ENCODE results near the gene RD3L.
A peak's percentile ranks its signal among the peaks of the same experiment; 100 is the strongest.
"Not testable (repeated sequence)": the region's sequence is repeated elsewhere in the genome, so short reads cannot be mapped to it uniquely, and the experiment has no call there.

Gene RD3L

DNA sequence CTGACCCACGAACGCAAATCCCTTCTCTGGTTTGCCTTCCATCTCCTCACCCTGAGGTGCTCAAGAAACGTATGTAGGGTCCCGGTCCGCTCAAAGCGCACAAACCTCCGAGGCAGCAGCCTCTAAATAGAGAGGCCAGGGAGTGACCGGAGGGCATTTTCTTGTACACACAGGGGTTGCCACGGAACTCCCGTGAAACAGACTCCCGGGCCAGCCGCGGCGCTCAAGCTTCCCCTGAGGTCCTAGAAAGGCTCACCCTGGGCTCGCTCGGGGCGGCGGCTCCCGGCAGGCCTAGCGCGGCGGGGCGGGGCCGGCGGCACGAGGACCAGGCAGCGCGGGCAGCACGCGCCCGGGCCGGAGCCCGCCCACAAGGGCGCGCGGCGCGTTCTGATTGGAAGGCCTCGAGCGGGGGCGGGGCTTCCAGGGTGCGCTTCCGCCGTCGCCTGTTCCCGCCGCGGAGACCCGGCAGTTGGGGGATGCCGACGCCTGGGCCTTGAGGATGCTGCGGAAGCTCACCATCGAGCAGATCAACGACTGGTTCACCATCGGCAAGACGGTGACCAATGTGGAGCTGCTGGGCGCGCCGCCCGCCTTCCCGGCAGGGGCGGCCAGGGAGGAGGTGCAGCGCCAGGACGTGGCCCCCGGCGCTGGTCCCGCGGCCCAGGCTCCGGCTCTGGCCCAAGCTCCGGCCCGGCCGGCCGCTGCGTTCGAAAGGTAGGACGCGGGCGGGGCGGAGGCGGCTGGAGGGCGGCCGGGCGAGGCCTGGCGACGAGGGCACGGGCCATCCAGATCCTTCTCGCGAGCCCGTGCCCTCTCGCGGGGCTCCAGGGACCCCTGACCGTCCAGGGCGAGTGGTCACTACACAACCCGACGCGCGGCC, 14.1 kb downstream of the RD3L start, which contains the start of gene TDRD9:
TDRD9 (plus strand) TSS at position 446 of the 880 bp plus-strand sequence; CDS start at position 500, 54 bp downstream.
- DNase-seq (ENCODE audit: low read depth in 2 of 2), result no peak

DNA sequence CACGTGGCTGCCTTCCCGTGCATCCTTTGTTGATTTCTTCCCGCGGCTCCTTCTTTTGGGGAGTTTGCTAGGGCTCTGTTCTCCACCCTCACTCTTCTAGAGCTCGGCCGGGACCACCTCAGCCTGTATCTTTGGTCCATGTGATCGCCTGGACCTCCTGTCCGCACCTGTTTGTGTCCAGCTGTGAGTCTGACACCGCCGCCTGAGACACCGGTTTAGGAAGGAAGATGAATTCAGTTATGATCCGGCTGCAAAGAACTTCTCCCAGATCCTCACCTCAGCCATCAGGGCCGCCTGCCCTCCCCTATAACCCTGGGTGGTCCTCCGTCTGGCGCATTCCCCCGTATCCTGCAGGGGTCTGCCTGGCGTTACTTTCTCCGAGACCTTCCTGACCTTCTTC, 14.8 kb downstream of the RD3L start:
- no peak for DNase-seq (ENCODE audit: low read depth in 2 of 2)

DNA sequence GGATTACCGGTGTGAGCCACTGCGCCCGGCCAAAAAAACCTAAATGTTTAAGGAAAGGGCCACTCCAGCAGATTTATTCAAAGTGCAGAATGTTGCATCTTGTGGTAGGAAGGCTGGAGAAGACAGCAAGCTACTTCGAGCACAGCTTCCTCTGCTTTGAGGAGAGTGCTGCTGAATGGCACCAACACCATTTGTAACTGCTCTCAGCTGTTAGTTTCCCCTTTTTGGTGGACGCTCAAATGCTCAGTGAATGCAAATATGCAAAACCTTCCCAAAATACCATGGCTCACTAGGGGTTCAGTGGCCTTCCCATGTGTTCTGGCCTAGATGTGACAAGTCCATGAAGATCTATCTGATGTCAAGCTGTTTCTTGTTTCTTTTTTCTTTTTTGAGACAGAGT, 17.0 kb downstream of the RD3L start:
- DNase-seq (ENCODE audit: low read depth in 2 of 2), result no peak

DNA sequence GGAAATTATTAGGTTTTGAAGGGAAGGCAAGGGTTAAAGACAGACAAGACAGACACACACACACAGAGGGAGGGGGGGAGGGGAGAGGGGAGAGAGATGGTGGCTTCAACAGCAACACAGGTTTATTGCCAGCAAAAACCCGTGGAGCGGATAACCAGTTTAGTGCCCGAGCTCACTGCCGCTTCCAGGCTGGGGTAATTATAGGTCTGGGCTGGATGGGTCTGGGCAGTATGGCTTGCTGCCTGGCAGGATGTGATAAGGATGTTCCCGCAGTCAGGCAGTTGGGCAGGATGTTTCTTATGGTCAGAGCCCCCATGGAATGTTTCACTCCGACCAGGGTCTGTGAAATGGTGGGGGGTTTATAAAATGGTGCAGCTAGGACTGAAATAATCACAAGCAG, 18.5 kb downstream of the RD3L start:
- DNase-seq (ENCODE audit: low read depth in 2 of 2), result no peak

DNA sequence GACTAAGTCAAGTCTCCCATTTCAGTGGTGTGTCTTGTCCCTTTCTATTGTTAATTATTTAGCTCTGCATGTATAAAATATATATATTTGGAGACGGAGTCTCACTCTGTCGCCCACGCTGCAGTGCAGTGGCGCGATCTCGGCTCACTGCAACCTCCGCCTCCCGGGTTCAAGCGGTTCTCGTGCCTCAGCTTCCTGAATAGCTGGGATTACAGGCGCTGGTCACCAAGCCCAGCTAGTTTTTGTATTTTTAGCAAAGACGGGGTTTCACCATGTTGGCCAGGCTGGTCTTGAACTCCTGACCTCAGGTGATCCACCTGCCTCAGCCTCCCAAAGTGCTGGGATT, 20.5 kb downstream of the RD3L start:
- DNase-seq (ENCODE audit: low read depth in 2 of 2), result not testable (repeated sequence)

DNA sequence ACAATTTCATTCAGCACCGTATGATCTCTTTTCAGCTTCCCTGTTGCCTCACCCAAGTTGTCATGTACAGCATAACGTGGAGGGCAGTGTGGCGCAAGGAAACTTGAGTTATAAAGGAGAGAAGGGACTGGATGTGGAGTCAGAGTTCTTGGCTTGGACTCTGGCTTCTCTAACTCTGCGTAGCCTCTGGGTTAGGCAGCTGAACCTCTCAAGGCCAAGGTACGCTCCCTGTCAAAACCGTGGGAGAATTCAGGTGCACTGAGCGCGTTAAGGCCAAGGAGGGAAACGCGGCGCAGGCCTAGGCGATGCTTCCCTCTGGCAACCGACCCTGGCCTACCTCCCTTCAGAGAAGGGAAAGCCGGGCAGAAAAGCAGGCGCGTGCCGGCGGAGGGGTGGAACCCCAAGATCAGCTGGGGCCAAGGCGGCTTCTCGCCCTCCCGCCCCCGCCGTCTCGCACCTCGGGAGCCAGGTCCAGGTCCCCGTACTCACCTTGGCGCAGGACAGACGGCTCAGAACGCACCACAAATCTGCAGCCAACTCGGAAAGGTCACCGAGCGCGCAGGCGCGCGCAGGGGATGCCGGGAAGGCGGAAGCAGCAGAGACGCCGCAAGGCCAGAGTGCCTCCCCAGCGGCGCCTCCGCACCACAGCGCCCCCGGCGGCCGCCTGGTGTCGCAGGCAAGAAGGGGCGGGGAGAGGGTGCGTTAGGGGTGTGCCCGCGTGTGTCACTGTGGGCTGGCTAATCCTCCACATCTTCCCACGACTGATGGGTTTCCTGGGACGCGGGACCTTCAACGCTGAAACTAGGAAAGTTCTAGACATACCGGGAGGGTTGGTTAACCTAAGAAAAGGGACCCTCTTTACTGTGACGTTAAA, 21.1 kb downstream of the RD3L start:
- DNase-seq (ENCODE audit: low read depth in 2 of 2), result peak; percentile 92 to 95

DNA sequence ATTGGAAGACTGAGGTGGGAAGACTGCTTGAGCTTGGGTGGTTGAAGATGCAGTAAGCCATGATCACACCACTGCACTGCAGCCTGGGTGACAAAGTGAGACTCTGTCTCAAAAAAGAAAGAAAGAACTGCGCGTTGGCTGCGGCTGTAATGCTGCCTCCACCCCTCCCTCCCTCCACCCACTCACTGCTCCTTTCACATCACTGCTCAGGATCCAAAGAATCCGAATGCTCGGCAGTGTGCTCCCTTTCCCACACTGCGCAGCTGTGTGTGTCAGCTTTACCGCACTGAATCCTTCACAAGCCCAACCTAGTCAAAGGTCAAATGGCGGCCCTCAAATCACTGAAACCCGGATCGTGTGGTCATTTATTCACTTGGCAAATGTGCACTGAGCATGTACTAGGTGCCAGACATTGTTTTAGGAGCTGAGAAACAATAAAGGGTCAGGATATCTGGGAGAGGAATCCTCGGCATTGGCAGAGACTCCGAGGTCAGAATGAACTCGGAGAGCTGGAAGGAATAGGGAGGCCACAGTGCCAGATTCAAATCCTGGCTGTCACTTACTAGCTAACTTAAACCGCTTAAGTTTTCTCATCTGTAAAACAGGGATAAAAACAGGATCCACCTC, 25.6 kb downstream of the RD3L start:
- DNase-seq (ENCODE audit: low read depth in 2 of 2), result no peak

DNA sequence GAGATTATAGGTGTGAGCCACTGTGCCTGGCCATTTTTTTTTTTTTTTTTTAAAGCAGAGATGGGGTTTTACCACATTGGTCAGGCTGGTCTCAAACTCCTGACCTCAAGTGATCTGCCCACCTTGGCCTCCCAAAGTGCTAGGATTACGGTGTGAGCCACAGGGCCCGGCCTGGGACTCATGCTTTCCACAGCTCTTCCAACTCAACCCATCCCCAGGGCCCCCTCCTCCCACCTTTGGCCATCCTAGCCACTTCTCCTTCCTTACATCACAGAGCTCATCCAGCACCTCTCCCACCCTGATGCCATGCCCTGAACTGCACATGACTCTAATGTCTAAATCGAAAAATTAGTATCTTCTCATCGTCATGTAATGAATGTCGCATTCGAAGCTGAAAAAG, 26.7 kb downstream of the RD3L start:
- DNase-seq (ENCODE audit: low read depth in 2 of 2), result no peak

DNA sequence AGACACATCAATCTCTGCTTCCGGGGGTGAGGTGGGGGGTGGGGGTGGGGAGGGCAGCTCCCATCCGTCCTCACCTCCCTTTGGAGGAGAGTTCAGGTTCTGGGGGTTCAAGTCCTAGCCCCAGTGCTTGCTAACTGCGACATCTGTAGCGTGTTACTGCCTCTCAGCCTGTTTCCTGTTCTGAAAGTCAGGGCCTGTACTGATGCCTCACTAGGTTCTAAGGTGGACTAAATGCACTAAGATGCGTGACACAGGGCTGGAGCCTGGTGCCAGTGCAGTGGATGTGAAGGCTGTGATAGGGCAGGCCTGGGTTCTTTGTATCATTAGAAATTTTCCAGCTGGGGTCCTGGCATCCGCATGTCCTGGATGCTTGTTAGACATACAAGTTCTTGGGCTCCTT, 31.3 kb downstream of the RD3L start:
- no peak for DNase-seq (ENCODE audit: low read depth in 2 of 2)

DNA sequence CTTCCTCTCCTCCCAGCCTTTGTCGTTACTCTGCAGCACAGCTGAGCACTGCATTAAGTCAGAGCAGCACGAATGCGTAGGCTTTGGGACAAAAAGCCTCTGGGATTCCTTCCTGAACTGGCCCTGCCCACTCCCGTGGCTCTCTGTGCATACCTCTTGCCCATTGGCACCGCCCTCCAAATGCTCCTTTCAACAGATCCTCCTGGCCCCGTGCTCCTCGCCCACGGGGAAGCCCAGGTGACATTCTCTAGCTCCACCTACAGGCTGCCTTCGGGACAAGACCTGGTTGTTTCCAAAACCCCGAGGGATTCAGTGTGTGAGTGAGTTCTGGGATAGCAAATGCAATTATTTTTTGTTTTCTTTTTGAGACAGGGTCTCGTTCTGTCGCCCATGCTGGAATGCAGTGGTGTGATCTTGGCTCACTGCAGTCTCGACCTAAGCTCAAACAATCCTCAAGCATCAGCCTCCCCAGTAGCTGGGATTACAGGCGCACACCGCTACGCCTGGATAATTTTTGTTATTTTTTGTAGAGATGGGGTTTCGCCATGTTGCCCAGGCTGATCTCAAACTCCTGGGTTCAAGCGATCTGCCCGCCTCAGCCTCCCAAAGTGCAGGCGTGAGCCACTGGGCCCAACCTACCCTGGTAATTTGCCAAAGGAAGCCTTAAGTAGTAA, 31.9 kb downstream of the RD3L start:
- peak; percentile 48 to 71 for DNase-seq (ENCODE audit: low read depth in 2 of 2)

DNA sequence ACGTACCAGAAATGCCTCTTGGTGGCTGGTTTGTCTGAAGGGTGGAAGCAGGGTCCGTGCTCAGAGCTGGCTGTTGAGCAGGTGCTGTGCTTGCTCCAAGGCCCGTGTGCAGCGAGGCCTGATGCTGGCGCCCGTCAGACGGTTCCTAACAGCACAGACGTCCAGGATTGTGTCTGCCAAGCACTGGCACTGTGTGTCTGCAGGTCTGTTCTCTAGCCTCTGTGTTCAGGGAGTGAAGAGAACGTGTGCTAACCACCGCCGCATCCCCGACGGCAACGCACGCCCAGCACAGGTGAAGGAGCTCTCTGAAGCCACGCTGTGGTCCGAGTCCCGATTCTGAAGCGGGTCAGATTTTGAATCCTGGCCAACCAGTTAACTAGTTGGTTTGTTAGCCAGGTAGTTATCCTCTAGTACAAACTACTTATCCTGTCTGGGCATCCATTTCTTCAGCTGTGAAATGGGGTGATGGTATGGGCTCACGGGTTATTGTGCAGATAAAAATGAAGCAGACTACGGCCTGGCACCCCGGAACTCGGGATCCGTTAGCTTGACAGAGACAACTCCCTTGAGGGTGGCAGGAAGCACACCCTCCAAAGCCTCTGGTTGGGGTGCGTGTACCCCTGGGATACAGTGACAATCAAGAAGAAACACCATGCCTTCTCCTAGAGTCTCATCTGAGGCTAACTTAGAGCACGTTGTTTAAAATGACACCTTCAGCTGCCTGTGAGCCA, 32.6 kb downstream of the RD3L start:
- DNase-seq (ENCODE audit: low read depth in 2 of 2), result no peak

DNA sequence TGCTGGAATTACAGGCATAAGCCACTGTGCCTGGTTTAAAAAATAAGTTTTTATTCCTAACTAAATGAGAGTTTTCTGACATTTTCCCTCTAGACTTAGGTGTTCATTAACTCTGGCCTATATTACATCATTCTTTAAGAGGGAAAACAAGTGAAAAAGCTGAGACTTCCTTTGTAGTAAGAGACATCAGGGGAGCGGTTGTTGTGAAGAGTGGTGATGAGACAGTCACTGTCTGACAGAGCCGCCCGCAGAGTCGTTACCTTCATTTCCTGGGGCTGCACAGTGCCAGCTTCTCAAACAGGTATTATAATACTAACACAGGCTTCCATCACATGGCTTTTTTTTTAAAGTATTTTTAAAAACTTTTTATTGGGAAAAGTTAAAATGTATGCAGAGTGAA, 33.7 kb downstream of the RD3L start:
- no peak for DNase-seq (ENCODE audit: low read depth in 2 of 2)

DNA sequence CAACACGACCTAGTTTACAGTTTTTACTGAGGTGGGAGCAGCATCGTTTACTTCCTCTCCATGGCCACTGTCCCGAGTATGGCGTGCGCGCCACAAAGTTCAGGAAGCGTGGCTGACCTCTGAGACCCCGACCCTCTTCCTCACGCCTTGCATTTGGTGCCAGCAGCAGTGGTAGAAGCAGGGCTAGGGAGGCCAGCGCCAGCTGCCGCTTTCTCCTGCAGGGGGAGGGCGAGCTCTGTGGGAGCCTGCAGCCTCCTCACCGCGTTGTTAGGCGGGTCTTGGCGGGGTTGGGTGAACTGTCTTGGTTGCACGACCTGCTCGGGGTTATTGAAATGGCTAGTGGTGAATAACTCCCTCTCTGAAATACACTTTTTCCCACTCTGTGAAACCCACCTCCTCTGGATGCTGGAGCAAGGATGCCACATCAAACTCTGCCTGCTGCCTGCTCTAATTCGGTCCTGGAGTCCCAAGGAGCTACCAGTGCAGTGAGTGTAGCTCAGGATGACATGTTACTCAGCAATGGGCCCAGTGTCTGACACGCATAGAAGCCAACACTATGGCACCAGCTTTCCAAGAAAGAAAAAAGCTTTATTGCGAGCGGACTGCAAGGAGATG, 36.4 kb downstream of the RD3L start:
- DNase-seq (ENCODE audit: low read depth in 2 of 2), result no peak

DNA sequence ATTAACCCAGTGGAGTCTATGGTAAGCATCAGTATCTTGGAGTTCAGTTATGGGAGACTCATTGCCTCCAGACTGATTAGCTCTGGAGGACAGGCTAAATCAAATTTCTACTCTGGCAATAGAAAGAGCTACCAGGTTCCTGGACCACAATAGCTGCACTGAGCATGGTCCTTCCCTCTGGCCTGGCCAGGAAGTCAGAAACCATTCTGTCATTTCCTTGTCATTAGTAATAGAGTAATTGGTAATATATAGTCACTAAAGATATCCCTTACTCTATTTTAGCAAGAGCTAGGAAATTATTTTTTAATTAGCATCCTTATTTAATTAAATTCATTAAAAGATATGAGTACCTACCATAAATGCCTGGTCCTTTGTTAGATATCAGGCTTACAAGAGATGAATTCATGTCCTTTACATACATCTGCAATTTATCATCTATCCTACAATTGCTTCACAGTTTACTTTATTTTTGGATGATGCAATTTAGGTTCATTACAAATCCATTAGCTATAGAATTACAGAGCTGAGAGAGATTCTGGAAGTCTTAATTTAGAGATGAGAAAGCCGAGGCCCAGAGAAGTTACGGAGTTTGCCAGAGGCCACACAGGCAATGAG, 37.7 kb downstream of the RD3L start:
- no peak for DNase-seq (ENCODE audit: low read depth in 2 of 2)

DNA sequence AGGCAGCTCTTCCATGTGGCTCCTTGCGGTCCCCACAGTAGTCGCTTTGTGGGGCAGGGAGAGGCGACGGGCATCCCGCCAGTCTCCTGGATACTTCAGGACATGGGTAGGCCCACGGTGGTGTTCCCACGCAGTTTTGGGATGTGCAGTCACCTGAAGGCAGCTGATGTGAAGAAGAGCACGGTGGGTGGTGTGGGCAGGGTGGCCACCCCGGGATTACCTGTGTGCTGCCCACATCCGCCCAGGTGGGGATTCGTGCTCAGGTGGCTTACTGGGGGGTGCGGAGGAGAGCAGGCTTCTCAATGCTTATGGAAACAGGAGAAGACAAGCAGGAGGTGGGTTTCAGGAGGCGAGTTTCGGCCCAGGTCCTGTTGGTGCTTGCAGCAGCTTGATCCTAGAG, 42.5 kb downstream of the RD3L start:
- DNase-seq (ENCODE audit: low read depth in 2 of 2), result no peak

DNA sequence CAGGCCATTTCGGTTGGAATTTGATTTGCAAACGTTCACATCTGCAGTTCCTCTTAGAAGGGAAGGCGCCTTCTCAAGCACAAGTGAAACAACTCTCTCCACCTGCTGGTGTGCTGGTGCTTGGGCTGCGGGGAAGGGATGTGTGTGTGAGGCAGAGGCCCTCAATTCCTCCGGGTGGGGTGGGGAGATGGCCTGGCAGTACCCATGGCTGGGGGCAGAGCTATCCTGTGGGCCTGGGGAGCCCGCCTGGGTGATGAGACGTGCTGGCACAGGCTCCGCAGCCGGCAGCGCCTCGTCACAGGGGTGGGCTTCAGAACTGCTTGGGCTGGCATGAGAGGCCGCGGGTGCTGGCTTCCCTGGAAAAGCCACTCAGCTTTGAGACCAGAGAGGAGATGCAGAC, 43.0 kb downstream of the RD3L start:
- no peak for DNase-seq (ENCODE audit: low read depth in 2 of 2)

DNA sequence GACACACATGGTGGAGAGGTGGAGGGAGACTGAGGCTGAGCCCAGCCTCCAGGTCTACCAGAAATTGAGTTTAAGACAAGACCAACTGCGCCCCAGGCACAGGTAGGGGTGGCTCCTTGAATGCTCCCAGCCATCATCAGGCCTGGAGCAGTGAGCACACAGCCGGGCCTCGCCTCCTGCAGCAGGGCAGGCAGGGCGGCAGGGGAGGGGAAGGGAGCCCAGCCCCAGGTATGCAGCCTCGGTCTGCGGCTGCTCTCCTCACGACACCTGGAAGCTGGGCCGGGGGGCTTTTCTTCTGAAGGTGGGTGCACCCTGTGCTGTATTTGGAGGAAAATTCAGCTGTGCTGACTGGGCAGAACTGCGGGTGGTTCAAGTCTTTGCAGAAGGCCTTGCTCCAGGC, 43.6 kb downstream of the RD3L start:
- no peak for DNase-seq (ENCODE audit: low read depth in 2 of 2)

DNA sequence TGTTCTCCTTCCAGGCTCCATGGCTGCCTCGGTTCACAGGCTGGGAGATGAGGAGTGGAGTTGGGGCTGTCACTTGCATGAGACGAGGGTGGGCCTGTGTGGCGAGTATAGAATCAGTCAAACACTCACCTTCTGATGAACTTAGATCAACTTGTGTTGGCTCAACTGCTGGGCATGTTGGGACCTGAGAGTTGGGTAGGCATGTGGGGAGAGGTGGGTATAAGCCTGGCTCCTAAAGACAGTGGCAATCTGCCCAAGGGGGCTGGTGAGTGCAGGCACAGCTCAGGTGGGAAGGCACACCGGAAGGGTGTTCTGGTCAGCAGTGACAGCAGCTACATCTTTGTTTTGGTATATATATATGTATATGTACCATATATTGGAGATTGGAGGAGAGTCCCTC, 44.1 kb downstream of the RD3L start:
- DNase-seq (ENCODE audit: low read depth in 2 of 2), result no peak

DNA sequence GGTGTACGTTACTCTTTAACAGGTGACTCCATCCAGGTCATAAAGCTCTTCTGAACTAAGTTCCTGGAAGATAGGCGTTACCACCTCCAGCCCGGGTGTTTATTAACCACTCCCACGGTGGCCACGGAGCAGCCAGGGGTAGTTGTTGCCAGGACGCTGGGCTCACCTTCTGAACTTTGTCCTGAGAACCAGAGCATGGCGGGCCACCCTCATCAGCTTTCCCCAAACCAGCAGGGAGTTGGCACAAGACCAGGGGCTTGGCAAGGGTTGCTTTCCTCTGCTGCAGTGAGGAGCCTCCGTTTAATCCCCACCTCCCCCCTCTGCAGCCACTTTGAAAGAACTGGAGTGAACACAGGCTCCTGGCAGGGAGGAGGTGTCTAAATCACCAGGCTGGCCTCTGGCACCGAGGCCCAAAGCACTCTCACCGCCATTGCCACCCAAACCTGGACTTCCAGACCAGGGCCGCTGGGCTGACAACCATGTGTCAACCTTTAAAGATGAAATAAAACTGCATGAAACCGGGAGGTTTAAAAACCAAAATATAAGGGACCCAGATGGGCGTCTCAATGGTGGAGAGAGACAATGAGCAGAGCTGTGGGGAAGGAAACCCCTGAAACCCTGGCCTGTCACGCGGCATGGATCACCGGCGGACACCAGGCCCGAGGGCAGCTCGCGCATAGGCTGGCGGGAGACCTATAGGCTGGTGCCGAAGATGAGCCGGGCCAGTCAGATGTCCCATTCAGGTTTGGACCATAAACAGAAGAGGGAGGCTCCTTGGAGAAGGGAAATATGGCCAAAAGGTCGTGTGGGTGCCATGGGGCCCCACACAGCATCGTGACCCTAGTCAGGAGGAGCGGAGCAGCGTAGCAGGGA, 45.0 kb downstream of the RD3L start:
- no peak for DNase-seq (ENCODE audit: low read depth in 2 of 2)
